ENCODE measurements around the gene ARHGEF18.

Gene ARHGEF18

DNA sequence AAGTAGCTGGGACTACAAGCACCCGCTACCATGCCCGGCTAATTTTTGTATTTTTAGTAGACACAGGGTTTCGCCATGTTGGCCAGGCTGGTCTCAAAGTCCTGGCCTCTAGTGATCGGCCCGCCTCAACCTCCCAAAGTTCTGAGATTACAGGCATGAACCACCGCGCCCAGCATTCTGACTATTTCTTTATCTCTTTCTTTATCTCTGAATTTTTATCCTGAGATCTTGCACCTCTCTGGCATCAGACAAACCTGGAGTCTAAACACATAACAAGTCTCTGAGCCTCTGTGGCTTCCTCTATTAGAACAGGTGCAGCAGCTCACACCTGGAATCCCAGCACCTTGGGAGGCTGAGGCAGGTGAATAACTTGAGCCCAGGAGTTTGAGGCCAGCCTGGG, 28.5 kb downstream of the ARHGEF18 start:
- no peaks in the 10 kb centered on the region for H3K27me3 ChIP-seq
- H3K4me3 ChIP-seq (ENCODE audit: low read depth in 1 of 2, low read length in 1 of 2) = no peak overlapping the region
- no peak overlapping the region for H3K27ac ChIP-seq
- H3K9me3 ChIP-seq = peaks cover 3% of the 10 kb centered on the region
- H3K36me3 ChIP-seq = peaks cover 95% of the 10 kb centered on the region
- no peaks in the 10 kb centered on the region for H3K4me1 ChIP-seq (ENCODE audit: control insufficient read depth in 1 of 2, insufficient read depth in 1 of 2, low read depth in 1 of 2, low read length in 1 of 2)
- TF ChIP-seq, protein P1, sequence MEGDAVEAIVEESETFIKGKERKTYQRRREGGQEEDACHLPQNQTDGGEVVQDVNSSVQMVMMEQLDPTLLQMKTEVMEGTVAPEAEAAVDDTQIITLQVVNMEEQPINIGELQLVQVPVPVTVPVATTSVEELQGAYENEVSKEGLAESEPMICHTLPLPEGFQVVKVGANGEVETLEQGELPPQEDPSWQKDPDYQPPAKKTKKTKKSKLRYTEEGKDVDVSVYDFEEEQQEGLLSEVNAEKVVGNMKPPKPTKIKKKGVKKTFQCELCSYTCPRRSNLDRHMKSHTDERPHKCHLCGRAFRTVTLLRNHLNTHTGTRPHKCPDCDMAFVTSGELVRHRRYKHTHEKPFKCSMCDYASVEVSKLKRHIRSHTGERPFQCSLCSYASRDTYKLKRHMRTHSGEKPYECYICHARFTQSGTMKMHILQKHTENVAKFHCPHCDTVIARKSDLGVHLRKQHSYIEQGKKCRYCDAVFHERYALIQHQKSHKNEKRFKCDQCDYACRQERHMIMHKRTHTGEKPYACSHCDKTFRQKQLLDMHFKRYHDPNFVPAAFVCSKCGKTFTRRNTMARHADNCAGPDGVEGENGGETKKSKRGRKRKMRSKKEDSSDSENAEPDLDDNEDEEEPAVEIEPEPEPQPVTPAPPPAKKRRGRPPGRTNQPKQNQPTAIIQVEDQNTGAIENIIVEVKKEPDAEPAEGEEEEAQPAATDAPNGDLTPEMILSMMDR (IDR thresholded peaks at IDR 0.05) = no peak

DNA sequence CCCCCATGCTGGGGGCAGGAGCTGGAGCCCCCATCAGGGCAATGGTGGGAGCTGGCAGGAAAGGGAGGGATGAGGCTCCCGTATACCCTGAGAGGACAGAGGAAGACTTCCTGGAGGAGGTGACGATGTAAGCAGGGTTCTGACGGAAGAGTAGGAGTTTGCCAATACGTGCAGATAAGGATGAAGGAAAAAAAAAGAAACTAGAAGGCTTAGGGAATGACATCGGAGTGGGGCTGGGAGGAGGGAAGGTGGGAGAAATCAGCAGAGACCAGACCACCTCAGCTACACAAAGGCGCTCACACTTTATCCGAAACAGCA, 32.3 kb downstream of the ARHGEF18 start:
- no peaks in the 10 kb centered on the region for H3K27me3 ChIP-seq
- no peaks in the 10 kb centered on the region for H3K9me3 ChIP-seq
- no peak overlapping the region for H3K27ac ChIP-seq
- peaks cover 96% of the 10 kb centered on the region for H3K36me3 ChIP-seq
- no peak overlapping the region for H3K4me3 ChIP-seq (ENCODE audit: low read depth in 1 of 2, low read length in 1 of 2)
- TF ChIP-seq, protein P1 (IDR thresholded peaks at IDR 0.05) = no peak
- H3K4me1 ChIP-seq (ENCODE audit: control insufficient read depth in 1 of 2, insufficient read depth in 1 of 2, low read depth in 1 of 2, low read length in 1 of 2) = no peaks in the 10 kb centered on the region

DNA sequence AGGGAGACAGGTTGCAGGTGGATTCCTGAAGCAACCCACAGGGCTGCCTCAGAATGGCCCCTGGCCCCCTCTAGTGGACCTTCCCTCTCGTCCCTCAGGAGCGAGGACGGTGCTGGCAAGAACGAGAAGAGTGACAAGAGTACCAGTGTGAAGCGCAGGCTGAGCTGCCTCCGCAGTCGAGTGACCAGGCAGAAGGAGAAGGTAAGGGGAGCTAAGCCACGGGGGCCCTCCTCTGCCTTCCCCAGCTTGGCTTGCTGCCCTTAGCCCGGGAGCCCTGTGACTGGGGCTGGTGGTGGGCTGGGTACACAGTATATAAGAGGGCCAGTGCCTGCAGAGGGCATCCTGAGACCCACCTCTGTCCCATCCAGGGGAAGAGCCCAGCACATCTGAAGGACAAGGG, 34.0 kb downstream of the ARHGEF18 start:
- no peaks in the 10 kb centered on the region for H3K4me1 ChIP-seq (ENCODE audit: control insufficient read depth in 1 of 2, insufficient read depth in 1 of 2, low read depth in 1 of 2, low read length in 1 of 2)
- H3K4me3 ChIP-seq (ENCODE audit: low read depth in 1 of 2, low read length in 1 of 2) = no peak overlapping the region
- TF ChIP-seq, protein P1 (IDR thresholded peaks at IDR 0.05) = no peak
- no peak overlapping the region for H3K27ac ChIP-seq
- H3K27me3 ChIP-seq = no peaks in the 10 kb centered on the region
- no peaks in the 10 kb centered on the region for H3K9me3 ChIP-seq
- peaks cover 96% of the 10 kb centered on the region for H3K36me3 ChIP-seq

DNA sequence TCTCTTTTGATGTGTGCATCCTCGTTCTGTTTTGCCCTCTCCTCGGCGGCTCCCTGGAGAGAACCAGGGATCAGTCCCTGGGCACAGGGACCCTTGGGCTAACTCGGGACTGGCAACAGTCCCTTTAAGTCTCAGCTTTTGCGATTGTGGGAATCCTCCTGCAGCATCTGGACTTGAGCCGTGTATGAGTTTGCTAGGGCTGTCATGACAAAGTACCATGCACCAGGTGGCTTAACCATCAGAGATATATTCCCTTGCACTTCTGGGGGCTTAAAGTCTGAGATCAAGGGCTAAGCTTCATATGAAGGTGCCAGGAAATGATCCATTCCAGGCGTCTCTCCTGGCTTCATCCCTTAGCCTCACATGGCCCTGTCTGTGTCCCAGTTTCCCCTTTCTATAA, 34.5 kb downstream of the ARHGEF18 start:
- Histone ChIP-seq H3K27ac (no peak overlapping the region), H3K4me1 (ENCODE audit: control insufficient read depth in 1 of 2, insufficient read depth in 1 of 2, low read depth in 1 of 2, low read length in 1 of 2) (no peaks in the 10 kb centered on the region), H3K27me3 (no peaks in the 10 kb centered on the region), H3K4me3 (ENCODE audit: low read depth in 1 of 2, low read length in 1 of 2) (no peak overlapping the region), H3K9me3 (no peaks in the 10 kb centered on the region), H3K36me3 (peaks cover 96% of the 10 kb centered on the region)
- TF ChIP-seq, protein P1 (IDR thresholded peaks at IDR 0.05) = no peak

DNA sequence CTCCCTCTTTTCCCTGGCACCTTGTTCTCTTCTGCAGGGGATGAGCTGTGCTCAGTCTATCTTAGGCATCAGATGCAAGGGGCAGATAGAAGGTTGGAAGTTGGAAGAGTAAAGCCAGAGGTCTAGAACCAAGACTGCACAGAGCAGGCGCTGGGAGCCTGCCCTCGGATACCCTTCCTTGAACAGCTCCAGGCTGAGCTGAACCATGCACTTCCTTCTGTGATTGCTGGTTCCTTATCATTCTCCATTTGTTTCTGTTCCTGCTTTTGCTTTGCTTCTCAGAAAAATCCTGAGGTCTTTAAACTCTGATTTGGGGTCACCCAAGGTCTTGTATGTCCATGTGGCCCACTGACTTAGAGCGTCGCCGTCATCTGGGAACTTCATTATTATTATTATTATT, 36.3 kb downstream of the ARHGEF18 start:
- Histone ChIP-seq H3K4me3 (ENCODE audit: low read depth in 1 of 2, low read length in 1 of 2) (no peak overlapping the region), H3K27me3 (no peaks in the 10 kb centered on the region), H3K27ac (no peak overlapping the region), H3K9me3 (no peaks in the 10 kb centered on the region), H3K4me1 (ENCODE audit: control insufficient read depth in 1 of 2, insufficient read depth in 1 of 2, low read depth in 1 of 2, low read length in 1 of 2) (no peaks in the 10 kb centered on the region), H3K36me3 (peaks cover 94% of the 10 kb centered on the region)
- TF ChIP-seq, protein P1 (IDR thresholded peaks at IDR 0.05) = no peak

DNA sequence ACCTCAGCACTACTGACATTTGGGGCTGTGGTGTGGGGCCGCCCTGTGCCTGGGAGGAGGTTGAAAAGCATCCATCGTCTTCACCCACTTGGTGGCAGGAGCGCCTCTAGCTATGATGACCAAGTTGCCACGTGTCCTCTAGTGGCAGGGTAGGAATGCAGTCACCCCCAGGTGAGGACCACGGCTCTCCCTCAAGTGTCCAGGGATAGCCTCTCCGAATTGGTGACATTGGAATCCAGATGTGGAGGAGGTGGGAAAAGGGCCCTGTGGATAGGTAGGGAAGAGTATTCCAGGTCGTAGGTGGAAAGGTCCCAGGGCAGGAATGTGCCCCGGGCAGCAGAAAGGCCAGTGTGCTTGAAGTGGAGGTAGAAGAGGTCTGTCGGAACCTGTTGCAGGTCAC, 37.6 kb downstream of the ARHGEF18 start:
- Histone ChIP-seq H3K36me3 (peaks cover 95% of the 10 kb centered on the region), H3K27me3 (no peaks in the 10 kb centered on the region), H3K4me3 (ENCODE audit: low read depth in 1 of 2, low read length in 1 of 2) (no peak overlapping the region), H3K4me1 (ENCODE audit: control insufficient read depth in 1 of 2, insufficient read depth in 1 of 2, low read depth in 1 of 2, low read length in 1 of 2) (no peaks in the 10 kb centered on the region), H3K9me3 (no peaks in the 10 kb centered on the region), H3K27ac (no peak overlapping the region)
- TF ChIP-seq, protein P1 (IDR thresholded peaks at IDR 0.05) = no peak
